WERI-Rb-1 (cell line): Measurements from ENCODE around the gene PHRF1.

Experiments
- DNase-seq: peaks from one replicate; pipeline ENCODE4 v3.0.0-alpha.2; 2020
- H3K27ac ChIP-seq: fragments of 250-450 bp; sonication (Bioruptor Pico); 2 replicates; pipeline ENCODE4 v1.5.1; 2020; ENCODE audit warnings: mild to moderate bottlenecking, moderate library complexity
- H3K27me3 ChIP-seq: fragments of 250-450 bp; sonication (Bioruptor Pico); 2 replicates; pipeline ENCODE4 v1.5.1; 2021; ENCODE audit warnings: mild to moderate bottlenecking, low read depth, moderate library complexity; ENCODE audit not compliant: insufficient read depth, severe bottlenecking
- H3K36me3 ChIP-seq: fragments of 250-450 bp; sonication (Bioruptor Pico); 2 replicates; pipeline ENCODE4 v1.5.1; 2020; ENCODE audit warnings: mild to moderate bottlenecking, moderate library complexity
- H3K4me3 ChIP-seq: 2 replicates; pipeline ENCODE4 v1.5.1; 2011; ENCODE audit warnings: low read depth, mild to moderate bottlenecking, control low read depth, low read length
- H3K9me3 ChIP-seq: fragments of 250-450 bp; sonication (Bioruptor Pico); 2 replicates; pipeline ENCODE4 v1.5.1; 2021; ENCODE audit warnings: mild to moderate bottlenecking, moderate library complexity; ENCODE audit not compliant: severe bottlenecking
- CTCF ChIP-seq: IDR thresholded peaks from 2 replicates; pipeline ENCODE4 v1.5.1; 2011; ENCODE audit warnings: low read depth, mild to moderate bottlenecking, control low read depth, inconsistent platforms, low read length

The PHRF1 gene

GRCh38 chr11:545171-545570 lies 31.1 kb upstream of the PHRF1 start:
- Histone ChIP-seq H3K4me3 (no peak overlapping the region), H3K36me3 (no peaks in the 10 kb centered on the region), H3K27ac (no peak overlapping the region), H3K27me3 (no peaks in the 10 kb centered on the region), H3K9me3 (no peaks in the 10 kb centered on the region)
- no peak for TF ChIP-seq CTCF
- no peak for DNase-seq

GRCh38 chr11:548700-549603 lies 27.3 kb upstream of the PHRF1 start:
- no peaks in the 10 kb centered on the region for H3K27me3 ChIP-seq
- no peaks in the 10 kb centered on the region for H3K9me3 ChIP-seq
- H3K4me3 ChIP-seq, result no peak overlapping the region
- no peak for TF ChIP-seq CTCF
- H3K27ac ChIP-seq, result peak overlapping the region; percentile 38
- DNase-seq, result peak; percentile 54
- H3K36me3 ChIP-seq, result no peaks in the 10 kb centered on the region

- Histone ChIP-seq H3K27me3 (peaks cover under 1% of the 10 kb centered on the region), H3K36me3 (no peaks in the 10 kb centered on the region), H3K4me3 (no peak overlapping the region), H3K9me3 (no peaks in the 10 kb centered on the region), H3K27ac (no peak overlapping the region)
- TF ChIP-seq CTCF, result no peak
- no peak for DNase-seq
Measured at GRCh38 chr11:550021-550745, 26.1 kb upstream of the PHRF1 start.

- no peak for DNase-seq
- no peak overlapping the region for H3K4me3 ChIP-seq
- no peaks in the 10 kb centered on the region for H3K9me3 ChIP-seq
- H3K27ac ChIP-seq, result no peak overlapping the region
- no peak for TF ChIP-seq CTCF
- H3K36me3 ChIP-seq, result no peaks in the 10 kb centered on the region
- H3K27me3 ChIP-seq, result peaks cover 6% of the 10 kb centered on the region
Measured at GRCh38 chr11:550746-551085, 25.6 kb upstream of the PHRF1 start.

- Histone ChIP-seq H3K9me3 (no peaks in the 10 kb centered on the region), H3K27me3 (peaks cover 8% of the 10 kb centered on the region), H3K4me3 (no peak overlapping the region), H3K36me3 (no peaks in the 10 kb centered on the region), H3K27ac (no peak overlapping the region)
- TF ChIP-seq CTCF, result no peak
- no peak for DNase-seq
Measured at GRCh38 chr11:551131-551530, 25.1 kb upstream of the PHRF1 start.
